Activated T-cell treated with anti-CD3 and anti-CD28 coated beads for 1 hour (primary cell): ENCODE measurements around the gene KANK4.

Source experiments
- DNase-seq: peaks from one replicate; pipeline ENCODE4 v3.0.0-alpha.2; 2020; ENCODE audit warnings: low read depth

KANK4 gene

GRCh38 chr1:62318756-62319544, at the start of gene KANK4:
KANK4 (minus strand) TSS chr1:62319434; CDS start chr1:62281564, 37,870 bp downstream.
- no peak for DNase-seq

- no peak for DNase-seq
Measured at GRCh38 chr1:62368989-62369388, 49.8 kb upstream of the KANK4 start.

GRCh38 chr1:62367005-62367557, 47.8 kb upstream of the KANK4 start:
- DNase-seq = no peak

GRCh38 chr1:62364721-62365120, 45.5 kb upstream of the KANK4 start:
- DNase-seq = no peak

GRCh38 chr1:62362926-62363325, 43.7 kb upstream of the KANK4 start:
- DNase-seq = no peak

GRCh38 chr1:62362061-62362917, 43.1 kb upstream of the KANK4 start:
- no peak for DNase-seq

GRCh38 chr1:62361431-62361830, 42.2 kb upstream of the KANK4 start:
- DNase-seq = no peak

GRCh38 chr1:62358665-62359373, 39.6 kb upstream of the KANK4 start:
- DNase-seq = no peak

- no peak for DNase-seq
Measured at GRCh38 chr1:62357916-62358315, 38.7 kb upstream of the KANK4 start.

- DNase-seq = no peak
Measured at GRCh38 chr1:62356257-62356835, 37.1 kb upstream of the KANK4 start.

- DNase-seq = no peak
Measured at GRCh38 chr1:62355095-62355494, 35.9 kb upstream of the KANK4 start.

- DNase-seq = no peak
Measured at GRCh38 chr1:62353853-62354252, 34.6 kb upstream of the KANK4 start.

- no peak for DNase-seq
Measured at GRCh38 chr1:62352387-62352786, 33.2 kb upstream of the KANK4 start.

GRCh38 chr1:62349470-62350233, 30.4 kb upstream of the KANK4 start:
- DNase-seq = no peak

GRCh38 chr1:62346886-62347285, 27.7 kb upstream of the KANK4 start:
- no peak for DNase-seq

- no peak for DNase-seq
Measured at GRCh38 chr1:62343911-62344310, 24.7 kb upstream of the KANK4 start.

GRCh38 chr1:62342270-62342669, 23.0 kb upstream of the KANK4 start:
- DNase-seq = no peak

- DNase-seq = no peak
Measured at GRCh38 chr1:62341615-62342014, 22.4 kb upstream of the KANK4 start.

GRCh38 chr1:62341089-62341488, 21.9 kb upstream of the KANK4 start:
- DNase-seq = no peak

- DNase-seq = no peak
Measured at GRCh38 chr1:62337706-62338631, 18.7 kb upstream of the KANK4 start.
